GM19324 (cell line): ENCODE results near the gene UMODL1.

Experiments used
- ATAC-seq: cut with Tn5 transposase; IDR thresholded peaks from one replicate; pipeline ENCODE4 v1.9.1; 2021; ENCODE audit warnings: mild to moderate bottlenecking, moderate library complexity; ENCODE audit not compliant: unreplicated experiment, low FRiP score

The UMODL1 gene

DNA sequence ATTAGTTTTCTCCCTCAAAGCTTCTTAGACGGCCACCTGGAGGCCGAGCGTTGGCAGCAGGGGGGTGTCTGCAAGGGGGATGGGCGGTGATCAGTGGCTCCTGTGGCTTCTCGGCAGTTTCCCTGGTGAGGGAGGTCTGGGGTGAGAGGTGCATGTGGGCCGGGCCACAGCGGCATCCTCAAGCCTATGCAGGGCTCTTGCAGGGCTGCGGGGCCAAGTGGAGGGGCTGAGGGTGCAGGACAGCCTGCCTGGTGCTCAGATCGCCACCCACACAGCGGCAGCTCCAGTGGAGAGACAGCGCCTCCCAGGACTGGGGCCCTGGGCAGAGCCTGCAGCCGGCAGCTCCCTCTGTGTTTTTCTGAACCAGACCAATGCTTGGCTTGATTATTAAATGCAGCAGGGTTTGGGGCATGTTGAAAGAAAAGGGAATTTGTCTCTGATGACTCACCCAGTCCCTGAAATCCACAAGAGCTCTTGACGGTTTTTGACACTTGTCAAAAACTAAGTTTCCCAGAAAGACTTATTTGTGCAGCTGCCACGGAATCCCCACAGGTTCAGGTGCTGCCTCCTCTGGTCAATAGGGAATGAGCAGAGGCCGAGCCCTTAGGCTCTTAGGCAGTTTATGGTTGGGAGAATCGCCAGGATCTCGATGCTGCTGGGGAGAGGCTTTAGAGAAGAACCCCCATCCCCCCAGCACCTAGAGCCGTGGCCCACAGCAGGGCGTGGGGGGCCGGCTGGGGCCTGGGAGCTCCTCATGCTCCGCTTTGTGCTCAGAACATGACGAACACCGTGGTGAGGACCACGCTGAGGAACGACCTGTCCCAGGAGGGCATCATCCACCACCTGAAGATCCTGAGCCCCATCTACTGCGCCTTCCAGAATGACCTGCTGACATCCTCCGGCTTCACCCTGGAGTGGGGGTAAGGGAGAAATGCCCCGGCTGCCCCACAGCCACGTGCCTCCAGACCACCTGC lies 54.7 kb downstream of the UMODL1 start:
- ATAC-seq = no peak

DNA sequence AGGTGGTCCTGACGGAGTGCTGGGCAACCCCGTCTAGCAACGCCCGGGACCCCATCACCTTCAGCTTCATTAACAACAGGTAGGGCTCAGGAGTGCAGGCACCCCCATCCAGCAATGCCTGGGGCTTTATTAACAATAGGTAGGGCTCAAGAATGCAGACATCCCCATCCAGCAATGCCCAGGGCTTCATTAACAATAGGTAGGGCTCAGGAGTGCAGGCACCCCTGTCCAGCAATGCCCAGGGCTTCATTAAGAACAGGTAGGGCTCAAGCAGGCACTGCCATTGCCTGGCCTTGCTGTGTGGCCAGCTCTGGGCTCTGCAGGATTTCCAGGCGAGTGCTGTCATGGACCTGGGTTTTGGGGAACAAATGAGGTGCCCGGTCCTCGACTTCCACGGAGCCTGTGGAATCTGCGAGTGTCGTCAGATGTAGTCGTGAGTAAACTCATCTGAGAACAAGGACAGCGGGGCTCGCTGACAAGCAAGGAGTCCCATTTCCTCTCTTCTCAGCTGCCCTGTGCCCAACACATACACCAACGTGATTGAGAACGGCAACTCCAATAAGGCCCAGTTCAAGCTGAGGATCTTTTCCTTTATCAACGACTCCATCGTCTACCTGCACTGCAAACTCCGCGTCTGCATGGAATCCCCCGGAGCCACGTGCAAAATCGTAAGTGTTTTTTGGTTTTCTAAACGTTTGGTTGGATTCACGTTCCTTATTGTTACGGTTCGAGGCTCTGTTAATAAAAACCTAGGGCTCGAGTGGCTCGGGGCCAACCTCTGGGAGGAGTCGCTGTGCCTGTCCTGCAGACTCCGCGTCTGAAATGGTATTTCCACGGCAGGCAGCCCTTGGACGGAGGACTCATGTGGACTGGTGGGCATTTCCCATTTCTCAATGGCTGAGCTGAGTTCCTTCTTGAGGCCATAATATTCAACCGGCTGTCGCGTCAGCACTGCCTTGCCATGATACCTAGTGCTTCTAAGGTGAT lies 56.3 kb downstream of the UMODL1 start:
- ATAC-seq = no peak

DNA sequence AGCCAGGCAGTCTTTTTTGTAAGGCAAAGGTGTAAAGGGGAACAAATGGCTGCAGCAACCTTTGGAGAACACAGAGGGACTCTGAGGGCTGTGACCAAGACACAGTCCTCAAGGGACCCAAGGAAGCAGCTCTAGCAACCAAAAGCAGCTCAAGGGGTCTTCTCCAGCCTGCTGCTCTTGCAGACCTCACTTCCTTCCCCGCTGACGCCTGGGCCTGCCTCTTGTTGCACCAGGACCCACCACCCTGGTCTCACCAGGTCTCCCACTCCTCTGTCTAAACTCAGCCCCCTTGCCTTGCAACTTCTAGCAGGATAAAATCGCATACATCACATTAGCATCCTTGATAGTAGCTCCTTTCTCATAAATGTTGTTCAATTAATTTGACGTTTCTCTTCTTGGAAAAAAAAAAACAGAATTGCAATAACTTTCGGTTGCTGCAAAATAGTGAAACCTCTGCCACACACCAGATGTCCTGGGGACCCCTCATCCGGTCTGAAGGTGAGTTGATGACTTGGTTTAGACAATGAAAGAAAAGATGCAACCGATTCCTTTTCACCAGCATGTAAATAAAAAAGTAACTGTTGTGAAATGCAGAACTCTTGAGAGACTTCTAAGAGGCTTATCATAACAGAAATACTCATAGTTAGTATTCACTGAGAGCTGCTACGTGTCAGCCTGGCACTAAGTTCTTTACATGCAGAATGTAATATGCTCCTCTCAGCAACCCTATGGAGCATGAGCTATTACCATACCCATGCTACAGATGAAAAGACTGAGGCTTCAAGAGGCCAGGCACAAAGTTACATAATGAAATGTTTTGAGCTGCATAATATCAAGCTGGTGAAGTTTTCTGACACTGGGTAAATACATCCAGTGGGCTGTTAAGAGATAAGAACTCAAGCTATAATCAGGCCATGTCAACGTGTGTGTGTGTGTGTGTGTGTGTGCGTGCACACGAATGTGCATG lies 58.5 kb downstream of the UMODL1 start:
- no peak for ATAC-seq

DNA sequence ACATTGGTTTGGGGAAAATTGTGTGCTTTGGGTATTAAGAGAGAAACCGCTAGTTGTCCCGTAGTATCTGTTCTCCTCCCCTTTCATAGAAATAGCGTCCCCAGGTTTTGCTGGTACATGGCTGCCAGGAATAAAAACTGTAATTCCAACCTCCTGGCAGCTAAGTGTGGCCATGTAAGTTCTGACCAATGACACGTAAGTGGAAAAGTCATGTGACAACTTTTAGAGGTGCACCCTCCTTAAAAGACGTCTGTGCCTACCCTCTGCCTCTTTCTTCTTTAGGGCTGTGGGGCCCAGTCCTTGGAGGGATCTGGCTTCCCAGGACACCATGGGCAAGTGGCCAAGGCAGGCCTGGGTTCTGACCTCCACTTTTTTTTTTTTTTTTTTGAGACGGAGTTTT lies 59.3 kb downstream of the UMODL1 start:
- ATAC-seq = no peak

DNA sequence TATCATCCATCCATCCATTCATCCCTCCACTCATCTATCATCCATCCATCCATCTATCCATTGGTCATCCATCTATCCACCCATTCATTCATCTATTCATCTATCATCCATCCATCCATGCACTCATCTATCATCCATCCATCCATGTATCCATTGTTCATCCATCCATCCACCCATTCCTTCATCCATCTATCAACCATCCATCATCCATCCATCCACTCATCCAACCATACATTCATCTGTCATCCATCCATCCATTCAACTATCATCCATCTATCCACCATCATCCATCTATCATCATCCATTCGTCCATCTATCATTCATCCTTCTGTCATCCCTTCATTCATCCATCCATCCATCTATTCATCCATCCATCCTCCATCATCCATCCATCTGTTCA lies 61.1 kb downstream of the UMODL1 start:
- no peak for ATAC-seq

DNA sequence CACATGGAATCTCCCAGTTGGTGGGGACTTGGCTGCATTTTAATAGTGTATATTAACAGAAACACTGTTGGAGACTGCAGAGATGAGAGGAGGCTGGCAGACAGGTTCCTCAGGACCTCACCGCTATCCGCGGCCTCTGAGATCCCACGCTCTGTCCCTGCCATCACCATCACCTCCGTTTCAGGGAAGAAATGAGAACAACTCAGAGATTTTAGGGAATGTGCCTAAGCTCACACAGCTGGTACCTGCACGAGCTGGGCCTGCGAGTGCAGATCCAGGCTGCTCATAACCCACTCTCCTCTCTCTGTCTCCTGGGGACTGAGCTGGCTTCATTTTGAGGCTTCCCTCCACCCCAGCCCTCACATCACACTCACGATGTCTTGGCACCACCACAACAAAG lies 62.0 kb downstream of the UMODL1 start:
- no peak for ATAC-seq

DNA sequence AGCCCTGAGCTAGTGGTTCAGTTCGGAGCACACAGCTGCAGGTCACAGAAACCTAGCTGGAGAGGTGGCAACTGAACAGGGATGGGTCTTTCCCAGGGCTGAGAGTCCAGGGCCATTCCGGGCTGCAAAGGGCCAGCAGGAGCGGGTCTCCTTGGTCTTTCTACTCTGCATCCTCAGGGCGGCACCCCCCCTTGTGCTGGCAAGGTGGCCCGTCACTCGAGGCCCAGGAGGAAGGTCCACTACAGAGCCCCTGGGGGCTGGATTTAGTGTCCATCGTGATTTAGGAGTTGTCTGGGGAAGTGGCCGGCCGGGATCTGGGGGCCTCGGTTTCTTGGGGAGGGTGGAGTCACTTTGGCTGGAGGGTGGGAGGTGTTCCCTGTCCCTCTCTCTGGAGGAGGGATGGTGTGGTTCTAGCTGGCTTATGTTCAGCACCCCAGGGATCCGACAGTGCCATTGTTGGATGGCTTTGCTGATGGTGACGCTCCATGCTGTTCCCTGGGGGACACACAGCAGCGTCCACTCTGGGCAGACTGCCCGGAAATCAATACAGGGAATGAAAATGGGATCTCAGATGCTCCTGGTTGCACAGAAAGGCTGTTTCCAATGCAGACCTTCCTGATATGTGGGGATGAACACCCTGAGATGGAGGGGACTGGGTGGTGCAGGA lies 64.4 kb downstream of the UMODL1 start:
- ATAC-seq = no peak

DNA sequence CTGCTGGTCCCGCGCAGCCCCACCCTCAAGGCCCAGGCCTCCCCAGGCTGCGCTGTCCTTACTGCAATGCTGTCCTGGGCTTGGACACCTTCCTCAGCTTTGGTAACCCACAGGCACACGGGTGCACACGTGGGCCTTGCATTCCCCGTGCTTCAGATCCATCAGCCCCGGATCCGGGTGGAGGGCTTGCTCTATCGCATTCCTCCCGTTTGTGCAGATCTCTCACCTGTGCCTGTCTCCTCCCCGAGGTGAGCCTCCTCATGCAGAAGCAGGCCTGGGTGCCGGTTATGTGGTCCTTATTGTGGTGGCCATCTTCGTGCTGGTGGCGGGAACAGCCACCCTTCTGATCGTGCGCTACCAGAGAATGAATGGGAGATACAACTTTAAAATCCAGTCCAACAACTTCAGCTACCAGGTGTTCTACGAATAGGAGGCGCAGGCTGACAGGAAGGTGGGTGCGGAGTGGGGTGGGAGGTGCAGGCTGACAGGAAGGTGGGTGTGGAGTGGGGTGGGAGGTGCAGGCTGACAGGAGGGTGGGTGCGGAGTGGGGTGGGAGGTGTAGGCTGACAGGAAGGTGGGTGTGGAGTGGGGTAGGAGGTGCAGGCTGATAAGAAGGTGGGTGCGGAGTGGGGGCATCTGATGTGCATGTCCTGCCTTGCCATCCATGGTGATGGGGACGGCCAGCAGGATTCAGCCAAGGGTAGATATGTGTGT lies 66.2 kb downstream of the UMODL1 start:
- ATAC-seq = no peak

DNA sequence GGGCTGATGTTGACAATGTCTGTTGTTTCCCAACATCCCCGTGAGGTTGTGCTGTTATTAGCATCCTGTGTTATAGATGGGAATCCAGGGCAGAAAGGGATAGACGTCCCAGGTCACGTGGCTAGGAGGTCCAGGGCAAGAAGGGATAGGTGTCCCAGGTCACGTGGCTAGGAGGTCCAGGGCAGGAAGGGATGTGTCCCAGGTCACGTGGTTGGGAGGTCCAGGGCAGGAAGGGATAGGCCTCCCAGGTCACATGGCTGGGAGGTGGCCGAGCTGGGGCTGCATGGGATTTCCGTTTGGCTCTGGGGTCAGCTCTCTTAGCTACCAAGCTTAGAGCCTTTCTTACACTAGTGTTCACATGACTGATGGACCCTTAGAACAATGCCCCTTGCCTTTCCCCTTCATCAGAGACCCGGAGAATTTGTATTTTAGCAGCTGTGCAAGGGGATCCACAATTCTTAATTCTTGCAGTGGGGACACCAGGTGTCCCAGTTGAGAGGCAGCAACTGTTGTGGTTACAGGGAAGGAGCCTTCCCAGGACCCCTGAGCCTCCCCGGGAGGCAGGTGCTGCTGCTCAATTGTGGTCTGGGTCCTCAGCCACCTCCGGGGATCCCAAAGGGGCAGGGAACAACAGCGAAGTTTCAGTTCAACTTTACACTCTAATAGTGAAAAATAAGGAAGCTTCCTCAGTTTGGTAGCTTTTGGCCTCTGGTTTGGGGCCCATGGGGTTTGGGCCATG lies 69.2 kb downstream of the UMODL1 start:
- ATAC-seq = no peak

DNA sequence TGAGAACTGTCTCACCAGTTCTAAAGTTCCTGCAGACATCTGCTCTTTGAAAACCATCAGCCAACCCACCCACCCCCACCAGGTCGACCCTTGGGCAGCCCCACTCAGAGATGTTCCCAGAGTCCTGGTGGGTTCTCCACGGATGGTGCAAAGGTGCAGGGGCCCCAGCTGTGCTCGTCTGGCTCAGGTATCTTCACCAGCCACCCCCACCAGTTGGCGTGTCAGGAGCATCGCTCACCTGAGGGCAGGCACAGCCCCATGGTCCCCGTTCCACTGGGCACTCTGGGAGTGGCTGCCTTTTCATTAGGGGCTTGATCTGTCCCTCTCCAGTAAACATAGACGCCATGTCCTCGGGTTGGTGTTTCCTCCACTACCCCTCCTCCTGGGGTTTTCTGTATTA lies 70.5 kb downstream of the UMODL1 start:
- no peak for ATAC-seq

DNA sequence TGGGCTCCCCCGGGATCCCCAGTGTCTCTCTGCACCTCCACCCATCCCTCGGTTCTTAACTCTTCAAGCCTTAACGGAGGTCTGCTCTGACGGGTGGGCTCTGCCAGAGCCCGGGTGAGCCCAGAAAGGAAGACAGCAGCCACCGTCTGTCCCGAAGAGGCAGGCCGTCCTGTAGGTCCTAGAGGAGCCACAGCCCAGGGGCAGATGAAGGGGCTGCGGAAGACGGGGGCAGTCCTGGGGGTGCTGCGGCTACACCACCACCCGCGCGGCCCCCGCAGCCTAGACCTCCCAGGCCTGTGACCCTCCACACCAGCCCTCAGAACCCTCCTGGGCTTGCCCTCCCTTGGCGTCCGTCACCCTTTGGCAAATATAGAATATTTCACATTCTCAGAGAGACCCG lies 71.0 kb downstream of the UMODL1 start:
- ATAC-seq = no peak

DNA sequence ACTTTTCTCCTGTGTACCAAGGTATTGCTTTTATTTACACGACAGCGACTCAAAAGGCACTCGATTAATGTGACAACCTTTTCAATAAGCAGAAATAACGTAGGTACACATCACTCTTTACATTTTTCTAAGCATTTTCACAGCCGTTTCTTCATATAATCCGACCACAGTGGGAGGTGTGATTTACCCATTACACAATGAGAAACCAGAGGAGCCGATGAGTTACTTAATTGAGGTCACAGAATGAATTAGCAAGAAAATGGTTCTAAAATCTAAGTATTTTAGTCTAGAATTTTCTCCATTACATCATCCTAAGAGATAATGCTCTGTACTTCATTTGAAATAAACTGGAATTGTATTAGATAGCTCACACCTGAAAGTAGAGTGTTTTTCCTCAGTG lies 71.5 kb downstream of the UMODL1 start:
- ATAC-seq = no peak

DNA sequence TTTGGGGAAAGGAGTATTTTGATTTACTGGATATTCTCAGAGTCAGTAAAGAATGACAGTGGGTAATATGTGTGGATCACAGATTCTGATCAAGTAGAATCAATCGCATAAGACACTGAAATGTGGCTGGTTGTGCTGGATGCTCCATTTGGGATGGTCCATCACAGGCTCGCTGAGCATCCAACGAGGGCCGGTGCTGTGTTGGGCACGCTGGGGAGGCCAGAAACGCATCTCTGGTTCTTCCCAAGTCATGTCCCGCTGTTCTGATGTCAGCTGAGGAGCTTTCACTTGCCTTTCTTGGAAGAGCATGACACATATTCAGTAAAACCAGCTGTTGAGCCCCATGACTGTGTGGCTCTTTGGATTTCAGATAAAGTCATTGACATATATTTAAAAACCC lies 72.0 kb downstream of the UMODL1 start:
- ATAC-seq = no peak

DNA sequence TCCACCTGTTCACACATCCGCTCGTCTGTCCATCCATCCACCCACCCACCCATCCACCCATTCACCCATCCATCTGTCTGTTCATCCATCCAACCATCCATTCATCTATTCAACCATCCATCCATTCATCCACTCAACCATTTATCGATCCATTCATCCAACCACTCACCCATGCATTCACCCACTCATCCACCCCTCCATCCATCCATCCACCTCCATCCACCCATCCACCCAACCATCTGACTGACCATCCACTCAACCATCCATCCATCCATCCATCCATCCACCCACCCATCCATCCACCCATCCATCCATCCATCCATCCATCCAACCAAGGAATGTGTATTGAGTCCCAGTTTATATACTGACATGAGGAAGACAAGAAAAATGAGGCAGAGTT lies 73.1 kb downstream of the UMODL1 start:
- ATAC-seq = no peak

DNA sequence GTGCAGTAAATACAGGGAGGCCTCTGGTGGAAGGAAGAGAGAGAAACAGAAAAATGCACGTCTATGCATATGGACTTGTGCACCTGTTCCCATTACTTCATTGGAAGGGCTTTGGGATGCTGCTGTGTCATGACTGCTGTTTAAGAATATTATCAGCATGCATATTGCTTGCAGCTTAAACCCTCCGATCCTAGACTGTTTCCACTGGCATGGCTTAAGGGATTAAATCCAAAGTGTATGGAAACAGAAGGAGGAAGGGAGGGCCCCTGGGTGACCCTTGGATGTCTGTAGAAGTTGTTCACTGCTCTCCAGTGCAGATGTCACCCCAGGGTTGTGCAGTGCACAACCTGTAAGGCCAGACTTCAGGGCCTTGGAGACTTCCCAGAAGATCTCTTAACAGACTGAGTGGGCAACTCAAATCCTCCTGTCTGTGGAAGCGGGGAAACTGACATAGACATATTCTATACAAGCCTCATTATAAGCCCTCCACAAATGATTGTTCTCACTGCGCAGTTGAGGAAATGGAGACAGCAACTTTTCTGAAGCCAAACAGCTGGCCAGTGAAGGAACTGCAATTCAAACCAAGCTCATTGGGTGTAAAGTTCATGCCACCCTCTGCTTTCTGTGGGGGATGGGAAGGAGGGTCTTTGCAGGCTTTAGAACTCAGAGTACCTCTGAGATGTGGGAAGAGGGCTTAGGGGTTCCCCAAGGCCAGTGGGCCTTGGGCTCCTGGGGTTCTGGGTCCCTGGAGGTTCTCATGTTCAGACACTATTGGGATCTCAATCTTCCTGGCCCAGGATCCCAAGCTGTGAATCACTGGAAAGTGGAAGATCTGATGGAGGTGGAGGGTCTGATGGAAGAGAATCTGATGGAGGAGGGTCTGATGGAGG lies 73.8 kb downstream of the UMODL1 start:
- no peak for ATAC-seq

DNA sequence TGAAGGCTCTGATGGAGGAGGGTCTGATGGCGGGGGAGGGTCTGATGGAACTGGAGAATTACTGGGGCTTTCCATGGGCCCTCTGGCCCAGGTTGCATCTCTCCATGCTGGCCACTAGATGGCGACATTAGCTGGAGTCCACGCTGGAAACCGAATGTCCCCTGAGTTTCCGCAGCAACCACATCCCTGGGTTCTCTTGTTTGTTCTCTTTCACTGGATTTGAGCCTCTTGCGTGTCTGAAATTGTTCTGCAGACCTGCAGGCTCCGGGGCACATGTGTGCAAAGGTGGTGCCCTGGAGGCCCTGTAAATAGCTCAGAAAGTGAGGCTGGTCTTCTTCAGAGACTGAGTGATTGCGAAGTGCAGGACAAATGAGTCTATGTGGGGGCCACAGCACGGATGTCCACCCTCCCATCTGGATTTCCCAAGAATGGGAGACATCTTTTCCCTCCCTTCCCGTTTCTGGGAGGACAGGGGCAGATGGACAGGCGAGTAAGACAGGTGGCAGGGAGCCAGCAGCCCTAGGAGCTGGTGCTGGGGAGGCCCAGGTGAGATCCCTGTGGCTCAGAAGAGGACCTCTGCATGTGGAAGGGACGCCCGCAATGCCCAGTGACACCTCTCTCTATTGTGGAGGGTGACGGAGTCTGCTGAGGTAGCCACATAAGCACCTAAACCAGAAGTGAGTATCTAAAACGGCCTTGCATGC lies 74.6 kb downstream of the UMODL1 start:
- ATAC-seq = no peak
